GM19395 (cell line): ENCODE measurements around the gene SORBS2.

Experiments used
- ATAC-seq: cut with Tn5 transposase; IDR thresholded peaks from one replicate; pipeline ENCODE4 v1.9.1; 2021; ENCODE audit warnings: mild to moderate bottlenecking, moderate library complexity; ENCODE audit not compliant: unreplicated experiment

SORBS2 gene

GRCh38 chr4:185683222-185683621, 128.8 kb downstream of the SORBS2 start:
- no peak for ATAC-seq

- ATAC-seq = no peak
Observed at GRCh38 chr4:185682236-185682635, 129.8 kb downstream of the SORBS2 start.

- ATAC-seq = no peak
Observed at GRCh38 chr4:185681604-185682003, 130.4 kb downstream of the SORBS2 start.

GRCh38 chr4:185680617-185681016, 131.4 kb downstream of the SORBS2 start:
- no peak for ATAC-seq

GRCh38 chr4:185679523-185679922, 132.5 kb downstream of the SORBS2 start:
- ATAC-seq = no peak

GRCh38 chr4:185677637-185678314, 134.2 kb downstream of the SORBS2 start:
- ATAC-seq = no peak

- no peak for ATAC-seq
Observed at GRCh38 chr4:185672618-185673017, 139.4 kb downstream of the SORBS2 start.

- no peak for ATAC-seq
Observed at GRCh38 chr4:185672151-185672550, 139.8 kb downstream of the SORBS2 start.

GRCh38 chr4:185671496-185671895, 140.5 kb downstream of the SORBS2 start:
- ATAC-seq = no peak

- ATAC-seq = no peak
Observed at GRCh38 chr4:185671066-185671465, 140.9 kb downstream of the SORBS2 start.

GRCh38 chr4:185669288-185669687, 142.7 kb downstream of the SORBS2 start:
- ATAC-seq = no peak

- no peak for ATAC-seq
Observed at GRCh38 chr4:185666156-185666555, 145.8 kb downstream of the SORBS2 start.

GRCh38 chr4:185665655-185666054, 146.3 kb downstream of the SORBS2 start:
- no peak for ATAC-seq

- no peak for ATAC-seq
Observed at GRCh38 chr4:185664481-185664880, 147.5 kb downstream of the SORBS2 start.

- no peak for ATAC-seq
Observed at GRCh38 chr4:185662030-185662778, 149.8 kb downstream of the SORBS2 start.

- no peak for ATAC-seq
Observed at GRCh38 chr4:185660340-185660739, 151.7 kb downstream of the SORBS2 start.

- no peak for ATAC-seq
Observed at GRCh38 chr4:185657699-185658098, 154.3 kb downstream of the SORBS2 start.

GRCh38 chr4:185657183-185657582, 154.8 kb downstream of the SORBS2 start:
- ATAC-seq = no peak

GRCh38 chr4:185656467-185656931, 155.5 kb downstream of the SORBS2 start:
- ATAC-seq = no peak

- no peak for ATAC-seq
Observed at GRCh38 chr4:185654965-185655554, 156.9 kb downstream of the SORBS2 start.

GRCh38 chr4:185654311-185654710, 157.7 kb downstream of the SORBS2 start:
- ATAC-seq = no peak

GRCh38 chr4:185651851-185652250, 160.1 kb downstream of the SORBS2 start:
- ATAC-seq = no peak
